Keratinocyte (primary cell): ENCODE results near the gene SPTLC2. TPM values are rescaled to one million over a fixed set of nuclear protein-coding genes. Genes with fewer than 3 reads are reported as not detected.

Experiments used
- DNase-seq: peaks from one replicate; pipeline ENCODE4 v3.0.0-alpha.2; 2011; ENCODE audit warnings: low read depth, missing footprints, low spot score
- FAIRE-seq: peaks from 2 replicates; lab custom pipeline; 2011; peaks lifted over from hg19 to GRCh38; lab: Jason Lieb, UNC
- H2AFZ ChIP-seq: 2 replicates; pipeline ENCODE4 v1.6.0; 2012; ENCODE audit warnings: low read length, control low read depth, inconsistent platforms; ENCODE audit not compliant: control insufficient read depth
- H3K27ac ChIP-seq: 2 replicates; pipeline ENCODE4 v1.5.1; 2011; ENCODE audit warnings: low read length; ENCODE audit not compliant: control insufficient read depth, insufficient read depth
- H3K27me3 ChIP-seq: 3 replicates; pipeline ENCODE4 v1.6.0; 2011; ENCODE audit warnings: low read length; ENCODE audit not compliant: control insufficient read depth, insufficient read depth; ENCODE audit errors: extremely low read depth
- H3K36me3 ChIP-seq, 2 experiments: 2 replicates in 1 of 2; 3 replicates in 1 of 2; pipeline ENCODE4 v1.5.1; 2011; ENCODE audit warnings: low read length in 2 of 2, mild to moderate bottlenecking in 1 of 2; ENCODE audit not compliant: control insufficient read depth in 2 of 2, insufficient read depth in 2 of 2; ENCODE audit errors: extremely low read depth in 1 of 2
- H3K4me1 ChIP-seq: 3 replicates; pipeline ENCODE4 v1.5.1; 2011; ENCODE audit warnings: low read length; ENCODE audit not compliant: control insufficient read depth, insufficient read depth; ENCODE audit errors: extremely low read depth
- H3K4me2 ChIP-seq: 3 replicates; pipeline ENCODE4 v1.6.0; 2011; ENCODE audit warnings: low read depth, low read length; ENCODE audit not compliant: control insufficient read depth, insufficient read depth; ENCODE audit errors: extremely low read depth
- H3K4me3 ChIP-seq, 3 experiments: fragments of 200-600 bp in 1 of 3; sonication (generic) in 1 of 3; 2 replicates in 2 of 3; 3 replicates in 1 of 3; pipeline ENCODE4 v1.5.1; 2011 to 2016; ENCODE audit warnings: low read length in 3 of 3, mild to moderate bottlenecking in 3 of 3, control low read depth in 2 of 3, inconsistent platforms in 1 of 3, low read depth in 1 of 3, mixed read lengths in 1 of 3, mixed run types in 1 of 3, moderate library complexity in 1 of 3; ENCODE audit not compliant: control insufficient read depth in 2 of 3, insufficient read depth in 2 of 3; ENCODE audit errors: extremely low read depth in 1 of 3
- H3K79me2 ChIP-seq: 2 replicates; pipeline ENCODE4 v1.6.0; 2012; ENCODE audit warnings: low read length; ENCODE audit not compliant: control insufficient read depth, insufficient read depth
- H3K9ac ChIP-seq: 3 replicates; pipeline ENCODE4 v1.6.0; 2011; ENCODE audit warnings: low read length; ENCODE audit not compliant: control insufficient read depth, insufficient read depth; ENCODE audit errors: extremely low read depth
- H3K9me1 ChIP-seq: 3 replicates; pipeline ENCODE4 v1.6.0; 2011; ENCODE audit warnings: low read length; ENCODE audit not compliant: control insufficient read depth, insufficient read depth; ENCODE audit errors: extremely low read depth
- H3K9me3 ChIP-seq: 2 replicates; pipeline ENCODE4 v1.5.1; 2012; ENCODE audit warnings: low read depth, low read length; ENCODE audit not compliant: control insufficient read depth
- H4K20me1 ChIP-seq: 3 replicates; pipeline ENCODE4 v1.6.0; 2011; ENCODE audit warnings: low read length; ENCODE audit not compliant: control insufficient read depth, insufficient read depth; ENCODE audit errors: extremely low read depth
- CTCF ChIP-seq, 3 experiments: IDR thresholded peaks in 1 of 3; conservative IDR thresholded peaks in 1 of 3; optimal IDR thresholded peaks in 1 of 3; 2 replicates in 2 of 3; 3 replicates in 1 of 3; pipeline versions ENCODE3 to v1.5.1; 2011; ENCODE audit warnings: low read length in 3 of 3, mild to moderate bottlenecking in 3 of 3, moderate library complexity in 2 of 3, control low read depth in 1 of 3, inconsistent platforms in 1 of 3; ENCODE audit not compliant: insufficient read depth in 2 of 3; ENCODE audit errors: extremely low read depth in 1 of 3
- EZH2 ChIP-seq: IDR thresholded peaks from one replicate; pipeline ENCODE4 v1.6.1; 2012; ENCODE audit warnings: inconsistent platforms, mild to moderate bottlenecking, low read length, moderate library complexity
- dilution Hi-C: fragments of 300-500 bp; cut with MboI; formaldehyde crosslinking; loops from one replicate; pipeline ENCODE4 v1.7.0; 2020; ENCODE audit warnings: low sequenced_read_pairs; ENCODE audit not compliant: extremely low pct_ligation_motif_present
- polyA plus RNA-seq, 5 experiments: library from polyadenylated mRNA; depleted of rRNA in 3 of 5; stranded (reverse) in 3 of 5; stranded (forward) in 1 of 5; unstranded in 1 of 5; fragments of >200 nt; gene quantifications; 1 replicate in 1 of 5; 2 replicates in 3 of 5; 3 replicates in 1 of 5; pipeline versions ENCODE4 v1.2.1 to v1.2.3, GENCODE V29; 2011 to 2012; ENCODE audit warnings: missing spikeins in 2 of 5, low read depth in 1 of 5, low replicate concordance in 1 of 5

SPTLC2 gene
- polyA plus RNA-seq, 1 donor (not counting 4 experiments of a cell fraction or from before 2014, with no cell fraction given): 46.8 TPM

GRCh38 chr14:77559381-77559780, 57.1 kb downstream of the SPTLC2 start:
- Histone ChIP-seq H3K9ac (no peak overlapping the region), H3K9me3 (no peaks in the 10 kb centered on the region), H2AFZ (no peak overlapping the region), H3K36me3 (peaks cover 12 to 22% of the 10 kb centered on the region in 2 experiments), H3K79me2 (no peaks in the 10 kb centered on the region), H3K4me1 (no peaks in the 10 kb centered on the region), H3K27me3 (no peaks in the 10 kb centered on the region), H4K20me1 (no peaks in the 10 kb centered on the region), H3K27ac (no peak overlapping the region), H3K4me3 (no peak overlapping the region), H3K9me1 (no peaks in the 10 kb centered on the region), H3K4me2 (no peak overlapping the region)
- TF ChIP-seq CTCF (optimal IDR thresholded peaks at IDR 0.05 in 1 of 3, IDR thresholded peaks at IDR 0.05 in 1 of 3, conservative IDR thresholded peaks at IDR 0.05 in 1 of 3; ENCODE audit: extremely low read depth in 1 of 3, insufficient read depth in 2 of 3, low read length in 3 of 3): no peak
- no peak for TF ChIP-seq EZH2
- no peak for DNase-seq
- dilution Hi-C loops: no loop called here
- FAIRE-seq: no peak

- peaks cover 11 to 18% of the 10 kb centered on the region in 2 experiments for H3K36me3 ChIP-seq
- no peak overlapping the region for H3K27ac ChIP-seq
- no peaks in the 10 kb centered on the region for H3K79me2 ChIP-seq
- no peaks in the 10 kb centered on the region for H3K9me3 ChIP-seq
- TF ChIP-seq EZH2 (no peak), CTCF (optimal IDR thresholded peaks at IDR 0.05 in 1 of 3, IDR thresholded peaks at IDR 0.05 in 1 of 3, conservative IDR thresholded peaks at IDR 0.05 in 1 of 3; ENCODE audit: extremely low read depth in 1 of 3, insufficient read depth in 2 of 3, low read length in 3 of 3) (no peak)
- H4K20me1 ChIP-seq: no peaks in the 10 kb centered on the region
- no peak overlapping the region for H3K4me2 ChIP-seq
- no peaks in the 10 kb centered on the region for H3K9me1 ChIP-seq
- dilution Hi-C loops: no loop called here
- H3K9ac ChIP-seq: no peak overlapping the region
- no peaks in the 10 kb centered on the region for H3K27me3 ChIP-seq
- no peak for FAIRE-seq
- H3K4me3 ChIP-seq: no peak overlapping the region
- no peak for DNase-seq
- H3K4me1 ChIP-seq: no peaks in the 10 kb centered on the region
- no peak overlapping the region for H2AFZ ChIP-seq
Observed at GRCh38 chr14:77557391-77557790, 59.0 kb downstream of the SPTLC2 start.
